HepG2 (cell line): Measurements from ENCODE around the gene RRP36. TPM values are rescaled to one million over a fixed set of nuclear protein-coding genes. Genes with fewer than 3 reads are reported as not detected.
A peak's percentile ranks its signal among the peaks of the same experiment; 100 is the strongest.

Experiments used
- BCL6 ChIP-seq: IDR thresholded peaks from 2 replicates; pipeline ENCODE4 v1.6.1; 2016; ENCODE audit warnings: missing genetic modification reagents, missing compliant biosample characterization
- FLYWCH1 ChIP-seq: sonication (generic); formaldehyde crosslinking; IDR thresholded peaks from 2 replicates; pipeline ENCODE4 v1.8.1; 2023; ENCODE audit warnings: mild to moderate bottlenecking, missing genetic modification reagents
- IRX3 ChIP-seq: sonication (generic); formaldehyde crosslinking; IDR thresholded peaks from 2 replicates; pipeline ENCODE4 v1.8.1; 2023; ENCODE audit warnings: mild to moderate bottlenecking, low read depth, missing genetic modification reagents, borderline replicate concordance
- NCOA2 ChIP-seq: sonication (generic); formaldehyde crosslinking; IDR thresholded peaks from 2 replicates; pipeline ENCODE4 v1.8.0; 2022; ENCODE audit warnings: inconsistent platforms
- NFIC ChIP-seq: IDR thresholded peaks from 2 replicates; pipeline ENCODE4 v1.6.1; 2012; ENCODE audit warnings: mild to moderate bottlenecking, low read length, inconsistent platforms
- NFKBIZ ChIP-seq: IDR thresholded peaks from 2 replicates; pipeline ENCODE4 v1.6.1; 2018; ENCODE audit warnings: missing genetic modification reagents, missing compliant biosample characterization
- NFRKB ChIP-seq: fragments of 450-650 bp; IDR thresholded peaks from 2 replicates; pipeline ENCODE4 v1.6.1; 2017
- NFYC ChIP-seq: IDR thresholded peaks from 2 replicates; pipeline ENCODE4 v1.6.1; 2016; ENCODE audit warnings: missing genetic modification reagents, missing compliant biosample characterization
- NR2C2 ChIP-seq: sonication (generic); formaldehyde crosslinking; IDR thresholded peaks from 2 replicates; pipeline ENCODE4 v1.4.0; 2020; ENCODE audit warnings: missing genetic modification reagents, mild to moderate bottlenecking, moderate library complexity, borderline replicate concordance
- RCOR2 ChIP-seq: IDR thresholded peaks from 2 replicates; pipeline ENCODE4 v1.6.1; 2016; ENCODE audit warnings: missing biosample characterization, missing genetic modification reagents
- SP5 ChIP-seq: IDR thresholded peaks from 2 replicates; pipeline ENCODE4 v1.6.1; 2016; ENCODE audit warnings: low read depth, borderline replicate concordance
- TAF1 ChIP-seq: sonication (generic); formaldehyde crosslinking; IDR thresholded peaks from 2 replicates; pipeline ENCODE4 v1.4.0; 2020; ENCODE audit warnings: missing genetic modification reagents
- WIZ ChIP-seq: sonication (generic); formaldehyde crosslinking; IDR thresholded peaks from 2 replicates; pipeline ENCODE4 v1.5.1; 2020; ENCODE audit warnings: mild to moderate bottlenecking, missing genetic modification reagents
- ZNF337 ChIP-seq: sonication (generic); formaldehyde crosslinking; IDR thresholded peaks from 2 replicates; pipeline ENCODE4 v1.5.1; 2020; ENCODE audit warnings: missing genetic modification reagents, low read depth, mild to moderate bottlenecking, borderline replicate concordance
- ZNF660 ChIP-seq: sonication (generic); formaldehyde crosslinking; IDR thresholded peaks from 2 replicates; pipeline ENCODE4 v1.5.1; 2020; ENCODE audit warnings: mild to moderate bottlenecking, low read depth, missing genetic modification reagents, borderline replicate concordance
- ZNF788 ChIP-seq: sonication (generic); formaldehyde crosslinking; IDR thresholded peaks from 2 replicates; pipeline ENCODE4 v1.5.0; 2020; ENCODE audit warnings: mild to moderate bottlenecking, missing genetic modification reagents, borderline replicate concordance
- polyA plus RNA-seq, 8 experiments: library from polyadenylated mRNA; depleted of rRNA in 3 of 8; stranded (reverse) in 7 of 8; unstranded in 1 of 8; fragments of >200 nt; fragmentation: Illumina TruSeq in 4 of 8; extraction: Trizol in 4 of 8; gene quantifications; 2 replicates each; pipeline versions ENCODE4 v1.2.1 to v1.2.3, GENCODE V29; 2011 to 2016; ENCODE audit warnings: low read depth in 4 of 8, missing spikeins in 1 of 8, mixed read lengths in 1 of 8; ENCODE audit not compliant: insufficient read depth in 1 of 8
- total RNA-seq, 5 experiments: library from RNA; depleted of rRNA; stranded (reverse); fragments of >200 nt; fragmentation: Illumina TruSeq; extraction: Trizol; gene quantifications; 2 replicates each; pipeline ENCODE4 v1.2.3, GENCODE V29; 2016; ENCODE audit warnings: low read depth in 1 of 5
- TF ChIP-seq, protein P1 (sequence below), 2 experiments: sonication (generic) in 1 of 2; formaldehyde crosslinking in 1 of 2; IDR thresholded peaks; 2 replicates each; pipeline versions ENCODE4 v1.5.1 to v1.6.1; 2011 to 2020; ENCODE audit warnings: borderline replicate concordance in 1 of 2, low read depth in 1 of 2, low read length in 1 of 2, mild to moderate bottlenecking in 1 of 2, missing genetic modification reagents in 1 of 2, moderate library complexity in 1 of 2
- TF ChIP-seq, protein P2 (sequence below): sonication (generic); formaldehyde crosslinking; IDR thresholded peaks from 2 replicates; pipeline ENCODE4 v1.4.0; 2020; ENCODE audit warnings: mild to moderate bottlenecking, missing genetic modification reagents, borderline replicate concordance
- TF ChIP-seq, protein P3 (sequence below): sonication (generic); formaldehyde crosslinking; IDR thresholded peaks from 2 replicates; pipeline ENCODE4 v1.4.0; 2020; ENCODE audit warnings: missing genetic modification reagents

Gene RRP36
- total and polyA plus RNA-seq, 2 of the 13 experiments (the other 11 are each of a cell fraction or from before 2014, with no cell fraction given): 29.5 to 144 TPM

DNA sequence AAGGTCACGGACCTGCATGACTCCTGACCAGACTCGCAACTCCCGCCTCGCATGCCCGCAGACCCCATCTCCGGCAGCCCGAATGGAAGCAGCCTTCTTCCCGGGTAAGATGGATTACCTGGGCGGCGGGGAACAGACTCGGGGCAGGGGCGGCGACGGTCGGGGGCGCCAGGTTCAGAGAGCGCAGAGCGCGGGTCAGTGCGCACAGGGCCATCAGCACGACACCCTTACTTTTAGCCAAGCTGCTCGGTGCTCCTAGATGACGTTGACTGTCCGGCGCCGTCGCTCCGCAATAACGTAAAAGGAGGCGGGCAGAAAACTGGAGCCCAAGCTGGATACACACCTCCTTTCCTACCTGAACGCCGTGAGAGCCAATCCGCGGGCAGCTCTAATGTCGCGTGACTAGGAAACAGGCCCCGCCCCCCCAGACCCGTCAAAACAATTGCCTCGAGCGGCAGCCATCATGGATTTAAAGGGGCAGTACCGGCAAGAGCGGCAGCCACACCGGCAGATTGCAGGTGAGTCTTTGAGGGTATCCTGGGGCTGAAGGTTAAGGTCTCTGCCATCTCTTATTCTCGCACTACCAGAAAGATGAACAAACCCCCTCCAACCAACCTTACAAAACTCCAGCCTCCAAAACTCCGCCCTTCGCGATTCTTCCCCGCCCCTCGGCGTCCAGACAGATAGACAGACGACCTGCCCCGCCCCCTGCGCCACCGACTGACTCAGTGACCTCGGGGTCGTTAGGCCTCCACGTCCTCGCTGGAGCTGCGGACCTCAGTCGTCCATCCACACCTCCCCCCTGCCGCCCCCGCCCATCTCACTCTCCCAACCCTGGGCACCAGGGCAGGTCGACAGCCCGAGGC lies 38.0 kb downstream of the RRP36 start, which contains the start of the genes KLC4 and MRPL2 (continued):
- TF ChIP-seq, protein P1, sequence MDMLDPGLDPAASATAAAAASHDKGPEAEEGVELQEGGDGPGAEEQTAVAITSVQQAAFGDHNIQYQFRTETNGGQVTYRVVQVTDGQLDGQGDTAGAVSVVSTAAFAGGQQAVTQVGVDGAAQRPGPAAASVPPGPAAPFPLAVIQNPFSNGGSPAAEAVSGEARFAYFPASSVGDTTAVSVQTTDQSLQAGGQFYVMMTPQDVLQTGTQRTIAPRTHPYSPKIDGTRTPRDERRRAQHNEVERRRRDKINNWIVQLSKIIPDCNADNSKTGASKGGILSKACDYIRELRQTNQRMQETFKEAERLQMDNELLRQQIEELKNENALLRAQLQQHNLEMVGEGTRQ (IDR thresholded peaks at IDR 0.05; ENCODE audit: low read depth, low read length): peak; percentile 52
- TF ChIP-seq, protein P1 (CRISPR knock-in tag; IDR thresholded peaks at IDR 0.05; ENCODE audit: borderline replicate concordance): peak; percentile 79; the same call in 1 of the 2 replicates
- peak; percentile 72; the same call in 1 of the 2 replicates for TF ChIP-seq ZNF788 (CRISPR knock-in tag)
- no peak for TF ChIP-seq NCOA2 (CRISPR knock-in tag)
- TF ChIP-seq ZNF660 (CRISPR knock-in tag): no peak
- TF ChIP-seq RCOR2 (CRISPR knock-in tag): no peak; the same call in 1 of the 2 replicates
- no peak for TF ChIP-seq IRX3 (CRISPR knock-in tag)
- TF ChIP-seq NFRKB: no peak
- 0 out of 2 replicates have a peak, but pooled peaks have one; percentile 54 for TF ChIP-seq WIZ (CRISPR knock-in tag)
- TF ChIP-seq SP5: peak; percentile 98
- TF ChIP-seq TAF1 (CRISPR knock-in tag): peak; percentile 86
- peak; percentile 61 for TF ChIP-seq NR2C2
- TF ChIP-seq FLYWCH1: no peak
- TF ChIP-seq, protein P2, sequence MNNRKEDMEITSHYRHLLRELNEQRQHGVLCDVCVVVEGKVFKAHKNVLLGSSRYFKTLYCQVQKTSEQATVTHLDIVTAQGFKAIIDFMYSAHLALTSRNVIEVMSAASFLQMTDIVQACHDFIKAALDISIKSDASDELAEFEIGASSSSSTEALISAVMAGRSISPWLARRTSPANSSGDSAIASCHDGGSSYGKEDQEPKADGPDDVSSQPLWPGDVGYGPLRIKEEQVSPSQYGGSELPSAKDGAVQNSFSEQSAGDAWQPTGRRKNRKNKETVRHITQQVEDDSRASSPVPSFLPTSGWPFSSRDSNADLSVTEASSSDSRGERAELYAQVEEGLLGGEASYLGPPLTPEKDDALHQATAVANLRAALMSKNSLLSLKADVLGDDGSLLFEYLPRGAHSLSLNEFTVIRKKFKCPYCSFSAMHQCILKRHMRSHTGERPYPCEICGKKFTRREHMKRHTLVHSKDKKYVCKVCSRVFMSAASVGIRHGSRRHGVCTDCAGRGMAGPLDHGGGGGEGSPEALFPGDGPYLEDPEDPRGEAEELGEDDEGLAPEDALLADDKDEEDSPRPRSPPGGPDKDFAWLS (CRISPR knock-in tag): no peak
- 0 out of 2 replicates have a peak, but pooled peaks have one; percentile 18 for TF ChIP-seq NFIC
- TF ChIP-seq ZNF337 (CRISPR knock-in tag): no peak
- peak; percentile 46; the same call in 1 of the 2 replicates for TF ChIP-seq BCL6 (CRISPR knock-in tag)
- TF ChIP-seq NFYC (CRISPR knock-in tag): peak; percentile 84
- TF ChIP-seq, protein P3, sequence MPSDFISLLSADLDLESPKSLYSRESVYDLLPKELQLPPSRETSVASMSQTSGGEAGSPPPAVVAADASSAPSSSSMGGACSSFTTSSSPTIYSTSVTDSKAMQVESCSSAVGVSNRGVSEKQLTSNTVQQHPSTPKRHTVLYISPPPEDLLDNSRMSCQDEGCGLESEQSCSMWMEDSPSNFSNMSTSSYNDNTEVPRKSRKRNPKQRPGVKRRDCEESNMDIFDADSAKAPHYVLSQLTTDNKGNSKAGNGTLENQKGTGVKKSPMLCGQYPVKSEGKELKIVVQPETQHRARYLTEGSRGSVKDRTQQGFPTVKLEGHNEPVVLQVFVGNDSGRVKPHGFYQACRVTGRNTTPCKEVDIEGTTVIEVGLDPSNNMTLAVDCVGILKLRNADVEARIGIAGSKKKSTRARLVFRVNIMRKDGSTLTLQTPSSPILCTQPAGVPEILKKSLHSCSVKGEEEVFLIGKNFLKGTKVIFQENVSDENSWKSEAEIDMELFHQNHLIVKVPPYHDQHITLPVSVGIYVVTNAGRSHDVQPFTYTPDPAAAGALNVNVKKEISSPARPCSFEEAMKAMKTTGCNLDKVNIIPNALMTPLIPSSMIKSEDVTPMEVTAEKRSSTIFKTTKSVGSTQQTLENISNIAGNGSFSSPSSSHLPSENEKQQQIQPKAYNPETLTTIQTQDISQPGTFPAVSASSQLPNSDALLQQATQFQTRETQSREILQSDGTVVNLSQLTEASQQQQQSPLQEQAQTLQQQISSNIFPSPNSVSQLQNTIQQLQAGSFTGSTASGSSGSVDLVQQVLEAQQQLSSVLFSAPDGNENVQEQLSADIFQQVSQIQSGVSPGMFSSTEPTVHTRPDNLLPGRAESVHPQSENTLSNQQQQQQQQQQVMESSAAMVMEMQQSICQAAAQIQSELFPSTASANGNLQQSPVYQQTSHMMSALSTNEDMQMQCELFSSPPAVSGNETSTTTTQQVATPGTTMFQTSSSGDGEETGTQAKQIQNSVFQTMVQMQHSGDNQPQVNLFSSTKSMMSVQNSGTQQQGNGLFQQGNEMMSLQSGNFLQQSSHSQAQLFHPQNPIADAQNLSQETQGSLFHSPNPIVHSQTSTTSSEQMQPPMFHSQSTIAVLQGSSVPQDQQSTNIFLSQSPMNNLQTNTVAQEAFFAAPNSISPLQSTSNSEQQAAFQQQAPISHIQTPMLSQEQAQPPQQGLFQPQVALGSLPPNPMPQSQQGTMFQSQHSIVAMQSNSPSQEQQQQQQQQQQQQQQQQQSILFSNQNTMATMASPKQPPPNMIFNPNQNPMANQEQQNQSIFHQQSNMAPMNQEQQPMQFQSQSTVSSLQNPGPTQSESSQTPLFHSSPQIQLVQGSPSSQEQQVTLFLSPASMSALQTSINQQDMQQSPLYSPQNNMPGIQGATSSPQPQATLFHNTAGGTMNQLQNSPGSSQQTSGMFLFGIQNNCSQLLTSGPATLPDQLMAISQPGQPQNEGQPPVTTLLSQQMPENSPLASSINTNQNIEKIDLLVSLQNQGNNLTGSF (CRISPR knock-in tag): no peak
- 0 out of 2 replicates have a peak, but pooled peaks have one; percentile 39 for TF ChIP-seq NFKBIZ
